ENCODE measurements around the gene NUP62.

NUP62 gene

GRCh38 chr19:49925486-49925885, 3.8 kb downstream of the NUP62 start:
- TF ChIP-seq TCF12 (IDR thresholded peaks at IDR 0.05; ENCODE audit: low read depth) (no peak), REST (IDR thresholded peaks at IDR 0.05; ENCODE audit: low read depth) (no peak), ZBTB7A (IDR thresholded peaks at IDR 0.05; ENCODE audit: low read depth) (no peak), CREB1 (IDR thresholded peaks at IDR 0.05; ENCODE audit: low read depth) (no peak), TEAD4 (IDR thresholded peaks at IDR 0.05) (no peak), RAD21 (IDR thresholded peaks at IDR 0.05; ENCODE audit: low read depth) (no peak), USF1 (IDR thresholded peaks at IDR 0.05) (no peak), TAF1 (IDR thresholded peaks at IDR 0.05; ENCODE audit: low read depth) (no peak), NFIC (IDR thresholded peaks at IDR 0.05) (no peak), MAX (IDR thresholded peaks at IDR 0.05) (no peak), CEBPB (IDR thresholded peaks at IDR 0.05) (no peak), YY1 (IDR thresholded peaks at IDR 0.05; ENCODE audit: low read depth) (no peak), EP300 (IDR thresholded peaks at IDR 0.05; ENCODE audit: borderline replicate concordance) (no peak)

GRCh38 chr19:49924004-49924880, 5.1 kb downstream of the NUP62 start:
- TF ChIP-seq EP300 (IDR thresholded peaks at IDR 0.05; ENCODE audit: borderline replicate concordance), result no peak
- no peak for TF ChIP-seq MAX (IDR thresholded peaks at IDR 0.05)
- no peak for TF ChIP-seq TCF12 (IDR thresholded peaks at IDR 0.05; ENCODE audit: low read depth)
- no peak for TF ChIP-seq CREB1 (IDR thresholded peaks at IDR 0.05; ENCODE audit: low read depth)
- TF ChIP-seq RAD21 (IDR thresholded peaks at IDR 0.05; ENCODE audit: low read depth), result no peak
- TF ChIP-seq YY1 (IDR thresholded peaks at IDR 0.05; ENCODE audit: low read depth), result no peak
- no peak for TF ChIP-seq EGR1 (IDR thresholded peaks at IDR 0.05)
- TF ChIP-seq ZBTB7A (IDR thresholded peaks at IDR 0.05; ENCODE audit: low read depth), result no peak
- no peak for TF ChIP-seq TEAD4 (IDR thresholded peaks at IDR 0.05)
- no peak for TF ChIP-seq CEBPB (IDR thresholded peaks at IDR 0.05)
- TF ChIP-seq FOXM1 (IDR thresholded peaks at IDR 0.05; ENCODE audit: borderline replicate concordance, low read depth), result no peak
- TF ChIP-seq REST (IDR thresholded peaks at IDR 0.05; ENCODE audit: low read depth), result no peak
- no peak for TF ChIP-seq TAF1 (IDR thresholded peaks at IDR 0.05; ENCODE audit: low read depth)
- TF ChIP-seq NFIC (IDR thresholded peaks at IDR 0.05), result no peak
- TF ChIP-seq USF1 (IDR thresholded peaks at IDR 0.05), result no peak

GRCh38 chr19:49923055-49924003, 6.0 kb downstream of the NUP62 start:
- no peak for TF ChIP-seq MAX (IDR thresholded peaks at IDR 0.05)
- no peak for TF ChIP-seq YY1 (IDR thresholded peaks at IDR 0.05; ENCODE audit: low read depth)
- no peak for TF ChIP-seq TAF1 (IDR thresholded peaks at IDR 0.05; ENCODE audit: low read depth)
- TF ChIP-seq TCF12 (IDR thresholded peaks at IDR 0.05; ENCODE audit: low read depth), result no peak
- TF ChIP-seq RAD21 (IDR thresholded peaks at IDR 0.05; ENCODE audit: low read depth), result no peak
- TF ChIP-seq EGR1 (IDR thresholded peaks at IDR 0.05), result no peak
- TF ChIP-seq ZBTB7A (IDR thresholded peaks at IDR 0.05; ENCODE audit: low read depth), result no peak
- no peak for TF ChIP-seq EP300 (IDR thresholded peaks at IDR 0.05; ENCODE audit: borderline replicate concordance)
- TF ChIP-seq CEBPB (IDR thresholded peaks at IDR 0.05), result no peak
- TF ChIP-seq TEAD4 (IDR thresholded peaks at IDR 0.05), result no peak
- no peak for TF ChIP-seq CREB1 (IDR thresholded peaks at IDR 0.05; ENCODE audit: low read depth)

- TF ChIP-seq TAF1 (IDR thresholded peaks at IDR 0.05; ENCODE audit: low read depth), result no peak
- no peak for TF ChIP-seq CREB1 (IDR thresholded peaks at IDR 0.05; ENCODE audit: low read depth)
- no peak for TF ChIP-seq TCF12 (IDR thresholded peaks at IDR 0.05; ENCODE audit: low read depth)
- no peak for TF ChIP-seq RAD21 (IDR thresholded peaks at IDR 0.05; ENCODE audit: low read depth)
- TF ChIP-seq ZBTB7A (IDR thresholded peaks at IDR 0.05; ENCODE audit: low read depth), result no peak
Measured at GRCh38 chr19:49921871-49922795, 7.2 kb downstream of the NUP62 start.

Data from Ishikawa (cell line).